ENCODE measurements around the gene DPP7. TPM values are rescaled to one million over a fixed set of nuclear protein-coding genes. Genes with fewer than 3 reads are reported as not detected.

The DPP7 gene
- 100 to 1,000 TPM; 108 to 394 (median 229) TPM for total RNA-seq

DNA sequence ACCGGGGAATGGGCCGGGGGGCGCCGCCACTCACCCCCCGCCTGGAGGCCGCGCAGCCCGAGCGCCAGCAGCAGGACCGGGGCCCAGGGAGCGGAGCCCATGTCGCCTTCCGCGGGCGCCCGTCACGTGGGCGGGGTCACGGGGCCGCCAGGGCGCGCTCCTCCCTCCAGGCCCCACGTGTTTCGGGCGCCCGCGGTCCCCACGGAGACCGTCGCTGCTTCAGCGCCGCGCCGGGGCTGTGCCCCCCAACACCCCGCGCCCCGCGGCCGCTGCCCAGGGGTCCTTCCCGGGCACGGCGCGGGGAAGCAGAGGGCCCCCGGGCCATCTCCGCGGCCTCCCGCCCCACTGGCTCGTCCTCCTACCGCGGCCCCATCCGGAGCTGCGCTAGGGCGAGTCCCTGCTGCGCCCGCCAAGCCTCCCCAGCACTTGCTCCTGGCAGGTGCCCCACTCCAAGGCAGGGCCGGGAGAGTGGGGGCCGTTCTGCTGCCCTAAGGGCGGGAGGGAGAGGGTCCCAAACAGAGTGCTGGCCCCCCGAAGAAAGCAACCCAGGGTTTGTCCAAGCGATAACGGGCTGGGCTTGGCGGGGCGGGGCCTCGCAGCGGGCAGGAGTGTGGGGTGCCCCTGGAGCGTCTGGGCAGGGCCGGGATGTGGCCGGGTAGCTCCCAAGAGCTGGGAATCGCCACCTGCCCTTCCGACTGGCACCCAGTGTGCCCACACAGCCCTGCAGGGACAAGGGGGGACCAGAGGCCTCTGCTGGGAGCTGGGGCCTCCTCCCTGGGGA, at the start of gene DPP7:
TSS of gene DPP7 (minus strand) at position 121 of the 781 bp plus-strand sequence. CDS start at position 101, 20 bp downstream.
- Histone ChIP-seq H3K9me3 (no peaks in the 10 kb centered on the region), H3K4me1 (peaks cover 13 to 25% (median 14%) of the 10 kb centered on the region in 4 donors), H3K36me3 (peaks cover 3 to 34% (median 26%) of the 10 kb centered on the region in 4 donors), H3K4me3 (peak within 1 kb of the TSS; percentile 88 to 99 (median 92)), H3K27me3 (no peaks in the 10 kb centered on the region), H3K27ac (peak within 1 kb of the TSS; percentile 40 to 71 (median 56))
- WGBS, 2 donors: 0 to 13% methylated on average over 1 to 4 of the region's 70 CpGs
- TF ChIP-seq CTCF (IDR thresholded peaks at IDR 0.05) (peak in 1 of 6 experiments; percentile 19), POLR2AphosphoS5 (IDR thresholded peaks at IDR 0.05) (peak in 1 of 2 donors; percentile 23), POLR2A (IDR thresholded peaks at IDR 0.05) (peak in 1 of 4 donors; percentile 70), EP300 (IDR thresholded peaks at IDR 0.05) (no peak)
- ATAC-seq (ENCODE audit: low FRiP score in 2 of 2) (peak; percentile 50 to 94), DNase-seq (peak; percentile 82 to 97)

- TF ChIP-seq POLR2AphosphoS5 (IDR thresholded peaks at IDR 0.05) (no peak), POLR2A (IDR thresholded peaks at IDR 0.05) (no peak), EP300 (IDR thresholded peaks at IDR 0.05) (no peak), CTCF (IDR thresholded peaks at IDR 0.05) (no peak)
- 78 to 82% methylated on average over 13 to 21 of the region's 22 CpGs for WGBS, 2 donors
- peaks cover 8 to 100% (median 71%) of the 10 kb centered on the region in 4 donors for H3K27me3 ChIP-seq
- no peak for ATAC-seq (ENCODE audit: low FRiP score in 2 of 2)
- peaks cover 29 to 50% (median 36%) of the 10 kb centered on the region in 4 donors for H3K4me1 ChIP-seq
- peak in 1 of 2 donors; percentile 66 for DNase-seq
- H3K9me3 ChIP-seq: no peaks in the 10 kb centered on the region
- H3K27ac ChIP-seq: no peak overlapping the region
- no peaks in the 10 kb centered on the region for H3K36me3 ChIP-seq
- no peak overlapping the region for H3K4me3 ChIP-seq
Measured at GRCh38 chr9:137163805-137164204, 49.3 kb upstream of the DPP7 start.

DNA sequence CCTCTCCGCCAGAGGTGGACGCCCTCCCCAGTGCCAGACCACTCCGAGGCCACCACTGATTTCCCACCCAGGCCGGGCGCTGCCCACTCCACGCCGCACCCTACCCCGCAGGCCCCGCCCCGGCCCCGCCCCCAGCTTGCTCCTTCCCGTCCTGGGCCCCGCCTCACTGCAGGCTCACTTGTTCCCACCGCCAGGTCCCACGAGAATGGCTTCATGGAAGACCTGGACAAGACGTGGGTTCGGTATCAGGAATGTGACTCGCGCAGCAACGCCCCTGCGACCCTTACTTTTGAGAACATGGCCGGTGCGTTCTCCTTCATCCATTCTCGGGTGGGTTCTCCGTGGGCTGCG, 48.8 kb upstream of the DPP7 start:
- H3K27me3 ChIP-seq: peaks cover 6 to 99% (median 71%) of the 10 kb centered on the region in 4 donors
- no peaks in the 10 kb centered on the region for H3K9me3 ChIP-seq
- peak in 1 of 2 donors; percentile 77 for DNase-seq
- WGBS, 2 donors: 30 to 66% methylated on average over 6 to 26 of the region's 26 CpGs
- H3K4me3 ChIP-seq: peak overlapping the region in 3 of 4 donors; percentile 34 to 43 (median 37)
- H3K36me3 ChIP-seq: no peaks in the 10 kb centered on the region
- no peak overlapping the region for H3K27ac ChIP-seq
- TF ChIP-seq CTCF (IDR thresholded peaks at IDR 0.05): no peak
- no peak for TF ChIP-seq EP300 (IDR thresholded peaks at IDR 0.05)
- no peak for TF ChIP-seq POLR2AphosphoS5 (IDR thresholded peaks at IDR 0.05)
- TF ChIP-seq POLR2A (IDR thresholded peaks at IDR 0.05): no peak
- peak in 1 of 2 donors; percentile 11 for ATAC-seq (ENCODE audit: low FRiP score in 2 of 2)
- H3K4me1 ChIP-seq: peaks cover 24 to 45% (median 32%) of the 10 kb centered on the region in 4 donors

GRCh38 chr9:137162505-137163364, 48.2 kb upstream of the DPP7 start:
- no peaks in the 10 kb centered on the region for H3K36me3 ChIP-seq
- H3K9me3 ChIP-seq: no peaks in the 10 kb centered on the region
- H3K27ac ChIP-seq: no peak overlapping the region
- peak overlapping the region in 3 of 4 donors; percentile 34 to 43 (median 37) for H3K4me3 ChIP-seq
- TF ChIP-seq CTCF (IDR thresholded peaks at IDR 0.05) (peak in 3 of 6 experiments; percentile 14 to 16 (median 15)), EP300 (IDR thresholded peaks at IDR 0.05) (no peak)
- no peak for ATAC-seq (ENCODE audit: low FRiP score in 2 of 2)
- peak; percentile 38 to 86 for DNase-seq
- WGBS, 2 donors: 7 to 51% methylated on average over 10 to 52 of the region's 74 CpGs
- peaks cover 2 to 98% (median 70%) of the 10 kb centered on the region in 4 donors for H3K27me3 ChIP-seq
- peaks cover 18 to 39% (median 26%) of the 10 kb centered on the region in 4 donors for H3K4me1 ChIP-seq

Measured in upper lobe of left lung (tissue), 6 donors.